H1 (cell line): ENCODE results near the gene FBXL14. TPM values are rescaled to one million over a fixed set of nuclear protein-coding genes. Genes with fewer than 3 reads are reported as not detected.

Source experiments
- ATF3 ChIP-seq: IDR thresholded peaks from 2 replicates; pipeline ENCODE4 v1.6.1; 2011; ENCODE audit warnings: low read depth, mild to moderate bottlenecking, low read length; ENCODE audit not compliant: insufficient read depth
- CREB1 ChIP-seq: IDR thresholded peaks from 2 replicates; pipeline ENCODE4 v1.6.1; 2012; ENCODE audit warnings: inconsistent platforms
- JUN ChIP-seq: IDR thresholded peaks from 2 replicates; pipeline ENCODE4 v1.6.1; 2011; ENCODE audit warnings: low read depth, mild to moderate bottlenecking, improper control_type of control experiment, low read length
- JUND ChIP-seq: IDR thresholded peaks from 2 replicates; pipeline ENCODE4 v1.6.1; 2011; ENCODE audit warnings: mild to moderate bottlenecking, improper control_type of control experiment, low read length
- MAX ChIP-seq: IDR thresholded peaks from 2 replicates; pipeline ENCODE4 v1.6.1; 2012; ENCODE audit warnings: inconsistent platforms
- RAD21 ChIP-seq, 2 experiments: IDR thresholded peaks in 1 of 2; conservative IDR thresholded peaks in 1 of 2; 2 replicates each; pipeline ENCODE4 v1.6.1; 2011; ENCODE audit warnings: low read depth in 2 of 2, low read length in 2 of 2, improper control_type of control experiment in 1 of 2, inconsistent platforms in 1 of 2, mild to moderate bottlenecking in 1 of 2, moderate library complexity in 1 of 2
- SIX5 ChIP-seq: IDR thresholded peaks from 2 replicates; pipeline ENCODE4 v1.6.1; 2011; ENCODE audit warnings: mild to moderate bottlenecking, low read depth, low read length
- SRF ChIP-seq: IDR thresholded peaks from 2 replicates; pipeline ENCODE4 v1.6.1; 2011; ENCODE audit warnings: mild to moderate bottlenecking, low read depth, low read length, moderate library complexity
- polyA plus RNA-seq, 7 experiments: library from polyadenylated mRNA; depleted of rRNA in 3 of 7; stranded (reverse) in 5 of 7; unstranded in 2 of 7; fragments of >200 nt in 5 of 7; fragments of 200-250 nt in 2 of 7; gene quantifications; 1 replicate in 5 of 7; 2 replicates in 1 of 7; 4 replicates in 1 of 7; pipeline versions ENCODE4 v1.2.1 to v1.2.3, GENCODE V29; 2011 to 2013; ENCODE audit warnings: missing spikeins in 2 of 7, mixed read lengths in 2 of 7
- total RNA-seq: library from RNA; stranded (reverse); fragmentation: NEBNext Ultra II Directional; extraction: Animal tissue kit (Norgen Biotek cat#: 25700); gene quantifications from 2 replicates; pipeline ENCODE4 v1.2.1, GENCODE V29; 2021
- TF ChIP-seq, protein P1 (sequence below): fragments of 300-600 bp; sonication (generic); IDR thresholded peaks from 2 replicates; pipeline ENCODE4 v1.7.1; 2012; ENCODE audit warnings: low read length, moderate library complexity, mild to moderate bottlenecking, inconsistent platforms; ENCODE audit not compliant: insufficient replicate concordance
- TF ChIP-seq, protein P2 (sequence below): IDR thresholded peaks from 2 replicates; pipeline ENCODE4 v1.6.1; 2011; ENCODE audit warnings: low read length, improper control_type of control experiment

FBXL14 gene
- total and polyA plus RNA-seq, 2 of the 8 experiments (the other 6 are each of a cell fraction or from before 2014, with no cell fraction given): 5.5 to 9.6 TPM

DNA sequence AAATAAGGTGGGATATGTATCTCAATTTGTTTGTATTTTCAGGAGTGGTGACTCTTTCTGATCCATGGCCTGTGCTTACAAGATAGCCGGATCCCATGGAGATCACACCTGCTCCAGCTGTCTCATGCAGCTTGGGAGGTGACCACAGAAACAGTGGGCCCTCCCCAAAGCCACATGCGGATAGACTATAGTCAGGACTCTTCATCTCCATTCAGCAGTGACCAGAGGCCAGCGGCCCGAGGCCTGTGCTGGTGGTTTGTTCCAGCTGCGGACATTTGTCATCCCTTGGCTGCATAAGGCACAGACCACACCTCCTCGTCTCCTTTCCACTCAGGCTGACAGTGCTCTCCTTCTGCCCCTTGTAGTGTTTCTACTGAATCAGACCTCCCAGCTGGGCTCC, 20.0 kb upstream of the FBXL14 start (continued):
- TF ChIP-seq, protein P1, sequence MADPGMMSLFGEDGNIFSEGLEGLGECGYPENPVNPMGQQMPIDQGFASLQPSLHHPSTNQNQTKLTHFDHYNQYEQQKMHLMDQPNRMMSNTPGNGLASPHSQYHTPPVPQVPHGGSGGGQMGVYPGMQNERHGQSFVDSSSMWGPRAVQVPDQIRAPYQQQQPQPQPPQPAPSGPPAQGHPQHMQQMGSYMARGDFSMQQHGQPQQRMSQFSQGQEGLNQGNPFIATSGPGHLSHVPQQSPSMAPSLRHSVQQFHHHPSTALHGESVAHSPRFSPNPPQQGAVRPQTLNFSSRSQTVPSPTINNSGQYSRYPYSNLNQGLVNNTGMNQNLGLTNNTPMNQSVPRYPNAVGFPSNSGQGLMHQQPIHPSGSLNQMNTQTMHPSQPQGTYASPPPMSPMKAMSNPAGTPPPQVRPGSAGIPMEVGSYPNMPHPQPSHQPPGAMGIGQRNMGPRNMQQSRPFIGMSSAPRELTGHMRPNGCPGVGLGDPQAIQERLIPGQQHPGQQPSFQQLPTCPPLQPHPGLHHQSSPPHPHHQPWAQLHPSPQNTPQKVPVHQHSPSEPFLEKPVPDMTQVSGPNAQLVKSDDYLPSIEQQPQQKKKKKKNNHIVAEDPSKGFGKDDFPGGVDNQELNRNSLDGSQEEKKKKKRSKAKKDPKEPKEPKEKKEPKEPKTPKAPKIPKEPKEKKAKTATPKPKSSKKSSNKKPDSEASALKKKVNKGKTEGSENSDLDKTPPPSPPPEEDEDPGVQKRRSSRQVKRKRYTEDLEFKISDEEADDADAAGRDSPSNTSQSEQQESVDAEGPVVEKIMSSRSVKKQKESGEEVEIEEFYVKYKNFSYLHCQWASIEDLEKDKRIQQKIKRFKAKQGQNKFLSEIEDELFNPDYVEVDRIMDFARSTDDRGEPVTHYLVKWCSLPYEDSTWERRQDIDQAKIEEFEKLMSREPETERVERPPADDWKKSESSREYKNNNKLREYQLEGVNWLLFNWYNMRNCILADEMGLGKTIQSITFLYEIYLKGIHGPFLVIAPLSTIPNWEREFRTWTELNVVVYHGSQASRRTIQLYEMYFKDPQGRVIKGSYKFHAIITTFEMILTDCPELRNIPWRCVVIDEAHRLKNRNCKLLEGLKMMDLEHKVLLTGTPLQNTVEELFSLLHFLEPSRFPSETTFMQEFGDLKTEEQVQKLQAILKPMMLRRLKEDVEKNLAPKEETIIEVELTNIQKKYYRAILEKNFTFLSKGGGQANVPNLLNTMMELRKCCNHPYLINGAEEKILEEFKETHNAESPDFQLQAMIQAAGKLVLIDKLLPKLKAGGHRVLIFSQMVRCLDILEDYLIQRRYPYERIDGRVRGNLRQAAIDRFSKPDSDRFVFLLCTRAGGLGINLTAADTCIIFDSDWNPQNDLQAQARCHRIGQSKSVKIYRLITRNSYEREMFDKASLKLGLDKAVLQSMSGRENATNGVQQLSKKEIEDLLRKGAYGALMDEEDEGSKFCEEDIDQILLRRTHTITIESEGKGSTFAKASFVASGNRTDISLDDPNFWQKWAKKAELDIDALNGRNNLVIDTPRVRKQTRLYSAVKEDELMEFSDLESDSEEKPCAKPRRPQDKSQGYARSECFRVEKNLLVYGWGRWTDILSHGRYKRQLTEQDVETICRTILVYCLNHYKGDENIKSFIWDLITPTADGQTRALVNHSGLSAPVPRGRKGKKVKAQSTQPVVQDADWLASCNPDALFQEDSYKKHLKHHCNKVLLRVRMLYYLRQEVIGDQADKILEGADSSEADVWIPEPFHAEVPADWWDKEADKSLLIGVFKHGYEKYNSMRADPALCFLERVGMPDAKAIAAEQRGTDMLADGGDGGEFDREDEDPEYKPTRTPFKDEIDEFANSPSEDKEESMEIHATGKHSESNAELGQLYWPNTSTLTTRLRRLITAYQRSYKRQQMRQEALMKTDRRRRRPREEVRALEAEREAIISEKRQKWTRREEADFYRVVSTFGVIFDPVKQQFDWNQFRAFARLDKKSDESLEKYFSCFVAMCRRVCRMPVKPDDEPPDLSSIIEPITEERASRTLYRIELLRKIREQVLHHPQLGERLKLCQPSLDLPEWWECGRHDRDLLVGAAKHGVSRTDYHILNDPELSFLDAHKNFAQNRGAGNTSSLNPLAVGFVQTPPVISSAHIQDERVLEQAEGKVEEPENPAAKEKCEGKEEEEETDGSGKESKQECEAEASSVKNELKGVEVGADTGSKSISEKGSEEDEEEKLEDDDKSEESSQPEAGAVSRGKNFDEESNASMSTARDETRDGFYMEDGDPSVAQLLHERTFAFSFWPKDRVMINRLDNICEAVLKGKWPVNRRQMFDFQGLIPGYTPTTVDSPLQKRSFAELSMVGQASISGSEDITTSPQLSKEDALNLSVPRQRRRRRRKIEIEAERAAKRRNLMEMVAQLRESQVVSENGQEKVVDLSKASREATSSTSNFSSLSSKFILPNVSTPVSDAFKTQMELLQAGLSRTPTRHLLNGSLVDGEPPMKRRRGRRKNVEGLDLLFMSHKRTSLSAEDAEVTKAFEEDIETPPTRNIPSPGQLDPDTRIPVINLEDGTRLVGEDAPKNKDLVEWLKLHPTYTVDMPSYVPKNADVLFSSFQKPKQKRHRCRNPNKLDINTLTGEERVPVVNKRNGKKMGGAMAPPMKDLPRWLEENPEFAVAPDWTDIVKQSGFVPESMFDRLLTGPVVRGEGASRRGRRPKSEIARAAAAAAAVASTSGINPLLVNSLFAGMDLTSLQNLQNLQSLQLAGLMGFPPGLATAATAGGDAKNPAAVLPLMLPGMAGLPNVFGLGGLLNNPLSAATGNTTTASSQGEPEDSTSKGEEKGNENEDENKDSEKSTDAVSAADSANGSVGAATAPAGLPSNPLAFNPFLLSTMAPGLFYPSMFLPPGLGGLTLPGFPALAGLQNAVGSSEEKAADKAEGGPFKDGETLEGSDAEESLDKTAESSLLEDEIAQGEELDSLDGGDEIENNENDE: no peak
- no peak for TF ChIP-seq JUN
- TF ChIP-seq, protein P2, sequence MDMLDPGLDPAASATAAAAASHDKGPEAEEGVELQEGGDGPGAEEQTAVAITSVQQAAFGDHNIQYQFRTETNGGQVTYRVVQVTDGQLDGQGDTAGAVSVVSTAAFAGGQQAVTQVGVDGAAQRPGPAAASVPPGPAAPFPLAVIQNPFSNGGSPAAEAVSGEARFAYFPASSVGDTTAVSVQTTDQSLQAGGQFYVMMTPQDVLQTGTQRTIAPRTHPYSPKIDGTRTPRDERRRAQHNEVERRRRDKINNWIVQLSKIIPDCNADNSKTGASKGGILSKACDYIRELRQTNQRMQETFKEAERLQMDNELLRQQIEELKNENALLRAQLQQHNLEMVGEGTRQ: no peak
- no peak for TF ChIP-seq SIX5
- no peak for TF ChIP-seq RAD21 (IDR thresholded peaks at IDR 0.05 in 1 of 2, conservative IDR thresholded peaks at IDR 0.05 in 1 of 2; ENCODE audit: low read depth in 2 of 2, low read length in 2 of 2)
- TF ChIP-seq JUND: no peak
- no peak for TF ChIP-seq SRF
- TF ChIP-seq MAX: no peak
- TF ChIP-seq ATF3: no peak
- TF ChIP-seq CREB1: no peak
